Activated naive CD4-positive, alpha-beta T cell treated with anti-CD3 and anti-CD28 coated beads for 36 hours (primary cell): ENCODE measurements around the gene FAHD2A. TPM values are rescaled to one million over a fixed set of nuclear protein-coding genes. Genes with fewer than 3 reads are reported as not detected.
A peak's percentile ranks its signal among the peaks of the same experiment; 100 is the strongest.

Experiments
- CTCF ChIA-PET: fragments of 350-600 bp; sonication (Branson Sonifier 250); formaldehyde crosslinking; loops from one replicate; lab custom pipeline; 2021; ENCODE audit warnings: antibody characterized with exemption; lab: Charles Lee
- DNase-seq: peaks from one replicate; pipeline ENCODE4 v3.0.0-alpha.2; 2020
- H3K27ac Mint-ChIP-seq: one replicate; pipeline ENCODE4 v1.8.0; 2021; ENCODE audit warnings: mild to moderate bottlenecking, mixed read lengths
- H3K27me3 Mint-ChIP-seq: one replicate; pipeline ENCODE4 v1.8.0; 2021; ENCODE audit warnings: low read depth, mixed read lengths
- H3K36me3 Mint-ChIP-seq: one replicate; pipeline ENCODE4 v1.8.0; 2021; ENCODE audit warnings: low read depth, mixed read lengths
- H3K4me1 Mint-ChIP-seq: one replicate; pipeline ENCODE4 v1.8.0; 2021; ENCODE audit warnings: low read depth, mixed read lengths
- H3K4me3 Mint-ChIP-seq: one replicate; pipeline ENCODE4 v1.8.0; 2021; ENCODE audit warnings: mild to moderate bottlenecking, moderate library complexity, mixed read lengths
- H3K9me3 Mint-ChIP-seq: one replicate; pipeline ENCODE4 v1.8.0; 2021; ENCODE audit warnings: mixed read lengths
- intact Hi-C: fragments of 100-400 bp; cut with micrococcal nuclease; formaldehyde crosslinking; loops from one replicate; pipeline ENCODE4 v1.15.1; 2023
- total RNA-seq, 2 experiments: library from RNA; stranded (reverse); gene quantifications; one replicate each; pipeline ENCODE4 v1.2.3, GENCODE V29; 2021

The FAHD2A gene
- total RNA-seq, 2 experiments from 2014 or later: 49.3 to 50.7 TPM

DNA sequence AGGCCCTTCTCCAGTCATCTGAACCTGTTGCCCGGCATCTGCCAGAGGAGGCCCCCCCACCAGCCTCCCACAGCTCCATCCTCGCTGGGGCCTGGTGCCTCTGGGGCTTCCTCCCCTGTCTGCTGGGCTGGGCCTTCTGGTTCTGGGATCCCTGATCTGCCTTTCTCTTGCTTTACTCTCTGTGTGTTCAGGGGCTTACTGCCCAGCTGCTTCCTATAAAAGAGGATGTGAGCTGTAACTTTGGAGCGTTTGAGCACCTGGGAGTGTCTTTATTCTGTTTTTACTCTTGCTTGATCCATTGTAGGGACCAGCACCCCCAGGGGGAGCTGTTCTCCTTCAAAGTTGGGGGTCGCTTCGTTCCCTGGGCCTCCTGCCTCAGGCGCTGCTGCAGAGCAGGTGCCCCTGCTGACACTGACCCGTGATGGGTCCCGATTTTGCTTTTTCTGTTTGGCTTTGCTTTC lies 23.1 kb upstream of the FAHD2A start:
- peaks cover 4% of the 10 kb centered on the region for H3K27me3 Mint-ChIP-seq
- intact Hi-C loops: no loop called here

DNA sequence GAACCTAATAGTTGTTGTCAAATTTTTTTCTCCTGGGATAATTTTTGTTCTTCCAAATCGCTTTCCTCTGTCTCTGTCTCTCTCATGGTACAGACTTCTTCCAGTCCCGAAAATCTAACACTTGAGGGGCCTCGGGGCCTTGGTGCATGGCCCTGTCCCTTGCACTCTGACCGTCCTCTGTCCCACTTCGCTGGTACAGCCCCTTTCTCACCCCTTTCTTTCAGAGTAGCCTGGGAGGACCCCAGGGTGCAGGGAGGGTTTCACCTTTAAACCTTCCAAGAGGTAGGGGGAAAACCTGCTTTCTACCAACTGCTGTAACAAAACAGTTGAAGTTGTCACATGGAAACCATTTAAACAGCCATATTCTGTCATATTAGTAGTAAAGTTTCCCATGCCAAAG lies 22.2 kb upstream of the FAHD2A start:
- no peaks in the 10 kb centered on the region for H3K4me1 Mint-ChIP-seq
- DNase-seq: no peak
- no peak overlapping the region for H3K4me3 Mint-ChIP-seq
- H3K9me3 Mint-ChIP-seq: no peaks in the 10 kb centered on the region
- intact Hi-C loops: no loop called here
- no peaks in the 10 kb centered on the region for H3K36me3 Mint-ChIP-seq
- H3K27me3 Mint-ChIP-seq: peaks cover 4% of the 10 kb centered on the region
- CTCF ChIA-PET: interaction anchor here (0.9 kb wide), 1 partner anchor 9 kb away, joined by 5 read pairs; no protein-coding TSS in a partner anchor
- H3K27ac Mint-ChIP-seq: no peak overlapping the region

More for the DNA sequence above, 23.1 kb upstream of the FAHD2A start:
- Mint-ChIP-seq H3K4me3 (no peak overlapping the region), H3K9me3 (no peaks in the 10 kb centered on the region), H3K27ac (no peak overlapping the region), H3K36me3 (no peaks in the 10 kb centered on the region), H3K4me1 (peaks cover 2% of the 10 kb centered on the region)
- CTCF ChIA-PET: interaction anchor here (0.9 to 1.0 kb wide), 2 partner anchors 10 to 210 kb away, joined by 4 to 5 read pairs; no protein-coding TSS in a partner anchor
- DNase-seq: peak; percentile 20

DNA sequence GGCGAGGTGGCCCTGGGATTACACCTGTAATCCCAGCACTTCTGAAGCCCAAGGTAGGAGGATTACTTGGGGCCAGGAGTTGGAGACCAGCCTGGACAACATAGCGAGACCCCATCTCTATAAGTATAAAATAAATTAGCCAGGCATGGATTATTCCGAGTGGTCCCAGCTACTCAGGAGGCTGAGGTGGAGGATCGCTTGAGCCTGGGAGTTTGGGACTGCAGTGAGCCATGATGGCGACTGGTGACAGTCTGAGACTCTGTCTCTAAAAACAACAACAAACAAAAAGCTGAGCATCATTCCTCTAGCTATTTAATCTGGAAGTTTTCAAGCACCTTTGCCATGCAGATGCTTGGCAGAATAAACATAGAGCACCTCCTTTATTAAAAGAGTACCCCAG lies 21.8 kb upstream of the FAHD2A start:
- Mint-ChIP-seq H3K4me3 (no peak overlapping the region), H3K27me3 (peaks cover 4% of the 10 kb centered on the region), H3K4me1 (no peaks in the 10 kb centered on the region), H3K27ac (no peak overlapping the region), H3K9me3 (no peaks in the 10 kb centered on the region), H3K36me3 (no peaks in the 10 kb centered on the region)
- DNase-seq: no peak
- intact Hi-C loops: no loop called here
- CTCF ChIA-PET: no interaction called here

DNA sequence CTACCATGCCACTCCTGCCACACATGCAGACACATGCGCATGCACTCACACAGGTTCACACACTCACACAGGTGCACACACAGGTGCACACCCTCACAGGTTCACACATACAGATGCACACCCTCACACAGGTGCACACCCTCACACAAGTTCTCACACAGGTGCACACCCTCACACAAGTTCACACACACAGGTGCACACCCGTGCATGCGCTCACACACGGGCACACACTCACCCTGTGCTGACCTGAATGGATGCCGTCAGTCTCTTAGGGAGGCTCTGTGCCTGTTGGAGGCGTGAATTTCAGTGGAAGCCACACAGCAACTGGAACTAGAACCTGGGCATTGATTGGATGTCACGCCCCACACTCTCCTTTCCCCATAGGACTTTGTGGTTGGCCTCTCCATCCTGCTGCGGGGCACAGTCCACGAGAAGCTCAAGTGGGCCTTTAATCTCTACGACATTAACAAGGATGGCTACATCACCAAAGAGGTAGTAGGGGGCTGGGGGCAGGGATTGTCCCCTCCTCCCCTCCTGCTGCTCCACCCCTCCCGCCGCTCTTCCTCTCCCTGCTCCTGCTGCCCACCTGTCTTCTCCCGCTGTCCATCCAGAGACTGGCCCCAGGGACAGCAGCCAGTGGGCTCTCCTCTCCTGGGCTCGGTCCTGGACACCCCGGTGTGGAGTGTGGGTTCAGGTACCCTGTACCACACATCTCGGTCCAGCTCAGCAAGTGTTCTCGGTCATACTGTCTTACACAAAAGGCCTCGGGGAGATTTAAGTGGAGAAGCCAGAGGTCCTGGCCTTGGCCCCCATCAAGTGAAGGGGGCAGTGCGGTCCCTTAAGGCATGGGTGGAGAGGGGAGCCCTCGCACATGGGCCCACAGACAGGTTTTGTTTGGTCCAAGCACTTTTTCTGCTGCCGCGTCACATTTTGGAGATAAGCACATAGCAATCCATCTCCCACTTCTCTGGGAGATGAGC lies 21.0 kb upstream of the FAHD2A start:
- Mint-ChIP-seq H3K27ac (no peak overlapping the region), H3K4me3 (no peak overlapping the region), H3K4me1 (no peaks in the 10 kb centered on the region), H3K27me3 (peaks cover 4% of the 10 kb centered on the region), H3K9me3 (no peaks in the 10 kb centered on the region), H3K36me3 (no peaks in the 10 kb centered on the region)
- CTCF ChIA-PET: no interaction called here
- no peak for DNase-seq
- intact Hi-C loops: no loop called here

DNA sequence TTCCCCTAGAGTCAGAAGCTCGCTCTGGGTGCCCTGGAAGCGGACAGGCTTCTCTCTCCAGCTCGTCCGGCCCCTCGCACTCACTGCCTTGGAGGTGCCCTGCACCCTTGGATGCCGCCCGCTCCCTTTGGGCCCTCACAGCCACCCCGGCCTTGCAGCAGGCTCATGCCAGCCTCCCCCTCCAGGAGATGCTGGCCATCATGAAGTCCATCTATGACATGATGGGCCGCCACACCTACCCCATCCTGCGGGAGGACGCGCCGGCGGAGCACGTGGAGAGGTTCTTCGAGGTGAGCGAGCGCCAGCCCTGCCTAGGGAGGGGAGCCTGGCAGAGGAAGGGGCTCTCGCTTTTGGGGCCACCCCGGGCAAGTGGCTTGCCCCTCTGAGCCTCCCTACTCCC lies 20.3 kb upstream of the FAHD2A start:
- no peak for DNase-seq
- CTCF ChIA-PET: no interaction called here
- Mint-ChIP-seq H3K27me3 (peaks cover 4% of the 10 kb centered on the region), H3K36me3 (no peaks in the 10 kb centered on the region), H3K4me1 (no peaks in the 10 kb centered on the region), H3K4me3 (no peak overlapping the region), H3K9me3 (no peaks in the 10 kb centered on the region), H3K27ac (no peak overlapping the region)
- intact Hi-C loops: no loop called here

DNA sequence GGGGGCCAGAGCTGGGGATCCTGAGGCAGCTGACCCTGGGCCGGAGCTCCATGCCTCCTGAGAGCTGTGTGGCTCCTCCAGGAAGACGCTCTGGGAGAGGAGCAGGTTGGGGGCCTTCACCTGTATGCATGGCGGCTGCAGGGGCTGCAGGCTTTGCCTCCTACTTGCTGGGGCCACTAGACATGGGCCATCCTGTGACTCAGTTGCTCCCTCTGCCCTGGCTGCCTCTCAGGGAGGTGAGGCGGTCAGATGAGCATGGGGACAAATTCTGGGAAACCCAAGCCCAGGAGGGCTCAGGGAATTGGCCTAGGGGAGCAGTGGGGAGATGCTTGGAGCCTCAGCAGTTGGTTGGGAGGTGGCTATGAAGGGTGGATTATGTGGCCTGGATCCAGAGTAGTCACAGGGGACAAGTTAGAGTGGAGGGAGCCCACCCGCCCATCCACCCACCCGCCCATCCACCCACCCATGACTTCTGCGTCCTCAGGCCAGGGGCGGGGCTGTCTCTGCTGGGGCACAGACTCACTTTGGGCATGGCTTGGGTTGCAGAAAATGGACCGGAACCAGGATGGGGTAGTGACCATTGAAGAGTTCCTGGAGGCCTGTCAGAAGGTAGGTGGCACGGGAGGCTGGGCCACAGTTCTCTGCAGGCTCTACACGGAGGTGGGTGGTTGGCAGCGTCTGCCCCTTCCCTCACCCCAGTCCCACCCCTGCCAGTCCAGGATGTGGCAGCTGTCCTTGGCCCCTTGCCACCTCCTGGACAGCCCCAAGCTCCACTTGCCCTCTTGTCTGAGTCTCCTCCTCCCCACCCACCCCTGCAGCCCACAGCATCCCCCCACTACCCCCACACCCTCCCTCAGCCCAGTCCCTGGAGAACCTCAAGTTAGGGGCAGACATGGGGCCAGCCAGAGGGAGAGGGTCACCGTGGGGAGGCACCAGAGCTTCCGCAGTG lies 19.5 kb upstream of the FAHD2A start:
- H3K4me3 Mint-ChIP-seq: no peak overlapping the region
- no peak overlapping the region for H3K27ac Mint-ChIP-seq
- no peaks in the 10 kb centered on the region for H3K4me1 Mint-ChIP-seq
- no peak for DNase-seq
- H3K9me3 Mint-ChIP-seq: no peaks in the 10 kb centered on the region
- no peaks in the 10 kb centered on the region for H3K36me3 Mint-ChIP-seq
- intact Hi-C loops: no loop called here
- CTCF ChIA-PET: interaction anchor here (0.6 to 0.8 kb wide), 2 partner anchors 12 to 217 kb away, joined by 3 read pairs; no protein-coding TSS in a partner anchor
- peaks cover 4% of the 10 kb centered on the region for H3K27me3 Mint-ChIP-seq

DNA sequence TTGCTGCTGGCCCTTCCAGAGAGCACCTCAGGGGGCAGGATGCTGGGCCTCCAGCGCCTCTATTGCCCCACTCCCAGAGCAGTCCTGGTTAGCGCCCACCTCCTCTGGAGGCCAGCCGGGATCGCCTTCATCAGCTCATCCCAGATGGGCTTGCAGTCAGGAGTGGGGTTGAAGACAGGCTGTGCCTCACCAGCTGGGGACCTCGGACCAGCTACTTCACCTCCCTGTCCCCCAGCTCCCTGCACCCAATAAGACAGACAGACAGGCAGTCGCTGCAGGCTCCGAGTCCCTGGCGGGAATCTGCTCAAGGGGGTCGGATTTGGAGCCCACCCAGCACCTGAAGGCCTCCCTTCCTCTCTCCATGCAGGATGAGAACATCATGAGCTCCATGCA lies 18.9 kb upstream of the FAHD2A start:
- Mint-ChIP-seq H3K36me3 (no peaks in the 10 kb centered on the region), H3K27ac (no peak overlapping the region), H3K9me3 (no peaks in the 10 kb centered on the region), H3K4me3 (no peak overlapping the region), H3K4me1 (no peaks in the 10 kb centered on the region), H3K27me3 (peaks cover 4% of the 10 kb centered on the region)
- CTCF ChIA-PET: interaction anchor here (0.5 to 0.8 kb wide), 3 partner anchors 11 to 217 kb away, joined by 3 to 4 read pairs (median 3); no protein-coding TSS in a partner anchor
- DNase-seq: no peak
- intact Hi-C loops: no loop called here

DNA sequence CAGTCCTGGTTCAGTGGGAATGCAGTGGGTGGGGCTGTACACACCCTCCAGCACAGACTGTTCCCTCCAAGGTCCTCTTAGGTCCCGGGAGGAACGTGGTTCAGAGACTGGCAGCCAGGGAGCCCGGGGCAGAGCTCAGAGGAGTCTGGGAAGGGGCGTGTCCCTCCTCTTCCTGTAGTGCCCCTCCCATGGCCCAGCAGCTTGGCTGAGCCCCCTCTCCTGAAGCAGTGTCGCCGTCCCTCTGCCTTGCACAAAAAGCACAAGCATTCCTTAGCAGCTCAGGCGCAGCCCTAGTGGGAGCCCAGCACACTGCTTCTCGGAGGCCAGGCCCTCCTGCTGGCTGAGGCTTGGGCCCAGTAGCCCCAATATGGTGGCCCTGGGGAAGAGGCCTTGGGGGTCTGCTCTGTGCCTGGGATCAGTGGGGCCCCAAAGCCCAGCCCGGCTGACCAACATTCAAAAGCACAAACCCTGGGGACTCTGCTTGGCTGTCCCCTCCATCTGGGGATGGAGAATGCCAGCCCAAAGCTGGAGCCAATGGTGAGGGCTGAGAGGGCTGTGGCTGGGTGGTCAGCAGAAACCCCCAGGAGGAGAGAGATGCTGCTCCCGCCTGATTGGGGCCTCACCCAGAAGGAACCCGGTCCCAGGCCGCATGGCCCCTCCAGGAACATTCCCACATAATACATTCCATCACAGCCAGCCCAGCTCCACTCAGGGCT lies 17.5 kb upstream of the FAHD2A start:
- H3K27me3 Mint-ChIP-seq: peaks cover 4% of the 10 kb centered on the region
- no peaks in the 10 kb centered on the region for H3K4me1 Mint-ChIP-seq
- no peak for DNase-seq
- H3K9me3 Mint-ChIP-seq: no peaks in the 10 kb centered on the region
- no peak overlapping the region for H3K4me3 Mint-ChIP-seq
- intact Hi-C loops: no loop called here
- no peaks in the 10 kb centered on the region for H3K36me3 Mint-ChIP-seq
- H3K27ac Mint-ChIP-seq: no peak overlapping the region
- CTCF ChIA-PET: interaction anchor here (1.4 kb wide), 1 partner anchor 40 kb away, joined by 3 read pairs; no protein-coding TSS in a partner anchor

DNA sequence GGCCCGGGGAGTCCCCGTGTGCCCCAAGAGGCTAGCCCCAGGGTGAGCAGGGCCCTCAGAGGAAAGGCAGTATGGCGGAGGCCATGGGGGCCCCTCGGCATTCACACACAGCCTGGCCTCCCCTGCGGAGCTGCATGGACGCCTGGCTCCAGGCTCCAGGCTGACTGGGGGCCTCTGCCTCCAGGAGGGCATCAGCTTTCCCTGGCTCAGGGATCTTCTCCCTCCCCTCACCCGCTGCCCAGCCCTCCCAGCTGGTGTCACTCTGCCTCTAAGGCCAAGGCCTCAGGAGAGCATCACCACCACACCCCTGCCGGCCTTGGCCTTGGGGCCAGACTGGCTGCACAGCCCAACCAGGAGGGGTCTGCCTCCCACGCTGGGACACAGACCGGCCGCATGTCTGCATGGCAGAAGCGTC lies 16.9 kb upstream of the FAHD2A start:
- H3K4me1 Mint-ChIP-seq: no peaks in the 10 kb centered on the region
- no peaks in the 10 kb centered on the region for H3K36me3 Mint-ChIP-seq
- no peak for DNase-seq
- CTCF ChIA-PET: interaction anchor here (1.4 kb wide), 1 partner anchor 41 kb away, joined by 3 read pairs; no protein-coding TSS in a partner anchor
- H3K27me3 Mint-ChIP-seq: peaks cover 4% of the 10 kb centered on the region
- H3K9me3 Mint-ChIP-seq: no peaks in the 10 kb centered on the region
- H3K27ac Mint-ChIP-seq: no peak overlapping the region
- H3K4me3 Mint-ChIP-seq: no peak overlapping the region
- intact Hi-C loops: no loop called here

DNA sequence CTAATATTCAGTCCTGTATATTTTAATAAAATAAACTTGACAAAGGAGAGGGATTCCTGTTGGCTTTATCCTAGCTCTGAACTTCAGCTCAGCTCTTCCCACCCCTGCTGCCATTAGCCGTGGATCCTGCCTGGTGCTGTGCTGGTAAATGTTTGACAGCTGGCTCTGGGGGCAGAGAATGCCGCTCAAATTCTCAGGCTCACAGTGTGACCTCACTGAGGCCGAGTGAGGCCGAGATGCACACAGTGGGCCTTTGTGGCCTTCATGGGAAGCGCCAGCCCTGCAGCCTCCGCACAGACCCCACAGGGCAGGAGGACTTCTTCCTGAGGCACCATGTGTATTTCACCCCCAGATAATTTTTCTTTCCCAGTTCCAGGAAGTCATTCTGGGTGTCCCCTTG lies 16.5 kb upstream of the FAHD2A start:
- H3K4me3 Mint-ChIP-seq: no peak overlapping the region
- CTCF ChIA-PET: interaction anchor here (1.4 kb wide), 1 partner anchor 41 kb away, joined by 3 read pairs; no protein-coding TSS in a partner anchor
- no peak overlapping the region for H3K27ac Mint-ChIP-seq
- no peaks in the 10 kb centered on the region for H3K9me3 Mint-ChIP-seq
- no peaks in the 10 kb centered on the region for H3K36me3 Mint-ChIP-seq
- DNase-seq: no peak
- H3K4me1 Mint-ChIP-seq: no peaks in the 10 kb centered on the region
- intact Hi-C loops: no loop called here
- H3K27me3 Mint-ChIP-seq: peaks cover 4% of the 10 kb centered on the region

DNA sequence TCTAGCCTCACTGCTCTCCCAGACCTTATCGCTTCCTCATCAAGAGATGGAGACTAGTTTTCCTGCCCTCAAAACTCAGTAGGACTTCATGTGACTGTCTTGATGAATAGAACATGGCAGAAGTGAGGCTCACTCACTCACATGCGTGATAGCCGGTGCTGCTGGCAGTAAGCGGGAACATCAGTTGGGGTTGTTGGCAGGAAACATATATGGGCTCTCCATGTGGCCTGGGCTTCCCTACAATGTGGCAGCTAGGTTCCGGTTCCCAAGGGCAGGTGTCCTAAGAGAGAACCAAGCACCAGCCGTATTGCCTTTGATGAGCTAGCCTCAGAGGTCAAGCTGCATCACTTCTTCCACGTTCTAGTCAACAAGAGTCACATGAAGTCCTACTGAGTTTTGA lies 15.2 kb upstream of the FAHD2A start:
- DNase-seq: no peak
- no peaks in the 10 kb centered on the region for H3K36me3 Mint-ChIP-seq
- H3K4me1 Mint-ChIP-seq: no peaks in the 10 kb centered on the region
- intact Hi-C loops: no loop called here
- no peaks in the 10 kb centered on the region for H3K27me3 Mint-ChIP-seq
- CTCF ChIA-PET: interaction anchor here (3.8 kb wide), 1 partner anchor 14 kb away, joined by 41 read pairs; the partner anchor contains the start of gene FAHD2A
- no peak overlapping the region for H3K27ac Mint-ChIP-seq
- H3K9me3 Mint-ChIP-seq: no peaks in the 10 kb centered on the region
- no peak overlapping the region for H3K4me3 Mint-ChIP-seq
